ENCODE data around the gene ONECUT3. TPM values are rescaled to one million over a fixed set of nuclear protein-coding genes. Genes with fewer than 3 reads are reported as not detected.
"Not testable (repeated sequence)": the region's sequence is repeated elsewhere in the genome, so short reads cannot be mapped to it uniquely, and the experiment has no call there.

ONECUT3 gene
- total RNA-seq, 1 donor from 2014 or later = 6.3 TPM

DNA sequence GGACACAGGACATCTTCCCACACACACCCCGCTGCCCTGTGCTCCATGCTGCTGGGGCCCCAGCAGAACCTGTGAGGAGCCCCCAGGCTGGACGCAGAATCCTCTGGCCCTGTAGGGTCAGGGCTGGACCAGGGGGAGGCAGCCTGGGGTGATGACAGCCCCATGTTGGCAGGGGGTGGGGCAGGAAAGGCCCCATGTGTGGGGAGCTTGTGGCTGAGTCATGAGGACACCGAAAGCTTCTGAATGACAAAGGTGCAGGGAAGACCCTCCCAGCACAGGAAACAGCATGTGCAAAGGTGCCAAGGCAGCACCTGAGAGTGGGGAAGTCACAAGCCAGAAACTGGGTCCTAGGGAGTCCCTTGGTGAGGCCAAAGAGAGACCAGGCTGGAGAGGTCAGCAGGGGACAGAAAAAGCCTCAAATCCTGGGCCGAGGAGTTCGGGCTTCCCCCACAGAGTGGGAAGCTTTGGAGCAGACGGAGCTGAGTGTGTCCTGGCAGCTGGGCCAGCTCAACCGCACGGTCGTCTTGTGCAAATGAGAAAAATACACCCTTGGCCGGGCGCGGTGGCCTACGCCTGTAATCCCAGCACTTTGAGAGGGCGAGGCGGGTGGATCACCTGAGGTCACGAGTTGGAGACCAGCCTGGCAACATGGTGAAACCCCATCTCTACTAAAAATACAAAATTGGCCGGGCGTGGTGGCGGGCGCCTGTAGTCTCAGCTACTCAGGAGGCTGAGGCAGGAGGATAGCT is 41.3 kb downstream of the ONECUT3 start:
- DNase-seq (ENCODE audit: low spot score) = no peak

DNA sequence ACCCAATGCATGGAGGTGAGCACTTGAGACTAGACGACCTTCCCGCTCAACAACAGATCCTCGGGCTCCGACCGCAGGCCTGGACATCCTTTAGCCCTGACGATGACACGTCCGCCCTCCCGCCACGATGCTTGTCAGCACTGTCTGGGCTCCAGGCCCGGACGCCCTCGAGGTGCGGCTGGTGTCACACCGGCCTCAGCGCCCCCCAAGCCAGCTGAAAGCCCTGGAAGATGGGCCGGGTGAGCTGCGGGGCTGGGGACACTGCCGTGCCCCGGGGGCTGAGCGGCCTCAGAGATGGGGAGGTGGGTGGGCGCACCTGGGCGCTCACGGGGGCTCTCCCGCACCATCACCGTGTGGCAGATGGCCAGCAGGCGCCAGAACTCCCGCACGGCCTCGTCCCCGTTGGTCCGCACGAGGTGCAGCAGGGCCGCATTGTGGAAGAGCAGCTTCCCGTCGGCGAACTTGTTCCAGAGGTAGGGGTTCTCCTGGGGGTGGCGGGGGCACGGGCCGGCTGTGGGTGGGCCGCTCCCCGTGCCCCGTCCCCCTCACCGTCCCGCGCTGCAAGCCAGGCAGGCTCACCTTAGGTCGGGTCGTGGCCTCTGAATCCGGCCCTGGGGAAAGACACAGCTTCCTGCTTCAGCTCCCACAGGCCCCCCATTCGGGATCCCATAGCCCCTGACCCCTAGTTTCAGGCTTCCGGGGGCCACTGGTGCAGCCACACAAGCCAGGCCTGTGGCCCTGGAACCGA is 43.3 kb downstream of the ONECUT3 start:
- DNase-seq (ENCODE audit: low spot score) = no peak

GRCh38 chr19:1797313-1797712 is 44.0 kb downstream of the ONECUT3 start:
- not testable (repeated sequence) for DNase-seq (ENCODE audit: low spot score)

- no peak for DNase-seq (ENCODE audit: low spot score)
These were observed 46.5 kb downstream of the ONECUT3 start for GRCh38 chr19:1799695-1800342.

GRCh38 chr19:1804858-1805257 is 51.6 kb downstream of the ONECUT3 start:
- no peak for DNase-seq (ENCODE audit: low spot score)

- DNase-seq (ENCODE audit: low spot score) = no peak
These were observed 52.3 kb downstream of the ONECUT3 start for GRCh38 chr19:1805401-1806183.

- no peak for DNase-seq (ENCODE audit: low spot score)
These were observed 53.1 kb downstream of the ONECUT3 start for GRCh38 chr19:1806184-1807029.

- DNase-seq (ENCODE audit: low spot score) = no peak
These were observed 53.9 kb downstream of the ONECUT3 start for GRCh38 chr19:1807030-1807694.

- DNase-seq (ENCODE audit: low spot score) = no peak
These were observed 54.5 kb downstream of the ONECUT3 start for GRCh38 chr19:1807695-1808394.

DNA sequence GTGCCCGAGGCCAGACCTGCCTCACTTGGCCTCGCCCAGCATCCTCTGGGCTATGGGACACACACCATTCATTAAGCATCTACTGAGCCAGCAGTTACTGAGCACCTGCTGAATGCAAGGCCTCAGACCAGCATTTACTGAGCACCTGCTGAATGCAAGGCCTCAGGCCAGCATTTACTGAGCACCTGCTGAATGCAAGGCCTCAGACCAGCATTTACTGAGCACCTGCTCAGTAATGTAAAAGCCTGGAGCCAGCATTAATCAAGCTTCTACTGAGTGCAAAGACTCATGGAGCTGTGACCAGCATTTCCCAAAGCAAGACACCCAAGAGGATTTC is 55.1 kb downstream of the ONECUT3 start:
- no peak for DNase-seq (ENCODE audit: low spot score)

GRCh38 chr19:1809678-1810077 is 56.4 kb downstream of the ONECUT3 start:
- DNase-seq (ENCODE audit: low spot score) = no peak

DNA sequence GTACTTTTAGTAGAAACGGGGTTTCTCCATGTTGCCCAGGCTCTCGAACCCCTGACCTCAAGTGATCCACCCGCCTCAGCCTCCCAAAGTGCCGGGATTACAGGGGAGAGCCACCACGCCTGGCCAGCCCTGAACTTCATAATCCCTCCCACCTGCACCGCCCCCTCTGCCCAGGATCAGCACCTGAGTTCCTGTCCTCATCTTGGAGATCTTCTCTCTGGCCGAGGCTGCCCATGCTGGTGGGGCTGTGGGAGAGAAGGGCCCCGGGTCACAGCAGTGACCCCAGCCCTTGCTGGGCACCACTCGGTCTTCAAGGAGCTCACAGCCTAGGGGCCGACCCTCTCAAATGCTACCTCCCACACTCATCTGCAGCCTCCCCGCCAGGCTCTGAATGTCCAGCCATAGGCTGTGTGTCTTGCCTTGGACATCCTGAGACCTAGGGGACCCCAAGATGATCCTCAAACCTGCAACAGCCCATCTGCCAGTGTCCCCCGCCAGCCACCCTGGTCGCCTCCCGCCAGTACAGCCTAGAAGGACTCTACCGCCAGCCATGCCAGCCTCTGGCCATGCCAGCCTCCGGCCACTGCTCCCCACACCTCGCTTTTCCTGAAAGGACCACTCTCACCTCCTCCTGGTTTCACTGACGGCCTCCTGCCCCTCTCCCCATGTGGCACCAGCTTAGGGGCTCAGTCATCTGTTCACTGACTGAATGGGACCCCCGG is 57.3 kb downstream of the ONECUT3 start:
- no peak for DNase-seq (ENCODE audit: low spot score)

DNA sequence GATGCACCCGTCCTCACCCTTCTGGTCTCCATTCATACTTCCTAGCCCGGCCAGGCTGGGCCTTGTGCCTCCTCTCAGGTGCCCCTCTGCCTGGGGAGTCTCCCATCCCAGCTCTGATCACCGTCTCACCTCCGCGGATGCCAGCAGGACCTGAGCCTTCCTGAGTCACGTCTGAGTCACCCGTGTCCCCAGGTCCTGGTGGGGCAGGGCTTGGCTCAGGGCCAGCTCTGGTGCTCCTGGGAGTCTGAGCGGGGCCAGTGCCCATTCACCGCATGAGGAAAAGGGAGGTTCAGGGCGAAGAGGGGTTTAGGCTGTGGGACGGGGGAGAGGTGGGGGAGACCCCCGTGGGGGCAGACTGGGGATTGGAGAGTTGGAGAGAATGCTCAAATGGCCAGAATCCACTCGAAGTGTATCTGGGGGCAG is 58.2 kb downstream of the ONECUT3 start:
- DNase-seq (ENCODE audit: low spot score) = peak; percentile 71

DNA sequence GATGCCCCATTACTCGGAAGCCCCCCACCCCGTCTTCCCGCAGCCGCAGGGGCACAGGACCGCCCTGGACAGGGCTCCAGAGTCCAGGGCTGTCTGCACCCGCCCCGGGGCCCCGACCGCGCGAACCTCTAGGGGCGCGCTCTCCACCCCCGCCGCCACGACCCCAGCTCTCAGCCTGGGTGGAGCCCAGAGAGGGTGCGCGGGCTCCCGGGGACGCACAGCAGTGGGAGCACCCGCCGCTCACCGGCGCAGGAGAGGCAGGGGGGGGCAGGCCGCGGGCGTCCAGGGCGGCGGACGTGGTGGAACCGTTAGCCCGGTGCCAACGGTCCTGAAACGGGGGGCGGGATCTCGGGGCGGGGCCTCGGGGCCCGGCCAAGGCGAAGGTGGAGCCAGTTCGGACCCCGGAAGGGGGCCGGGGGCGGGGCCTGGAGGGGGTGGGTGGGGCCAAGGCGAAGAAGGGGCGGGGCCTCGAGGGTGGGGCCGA is 58.7 kb downstream of the ONECUT3 start, which contains the start of gene ATP8B3:
TSS of gene ATP8B3 (minus strand) at position 335 of the 484 bp plus-strand sequence. CDS start 540 bp downstream, outside the sequence.
- DNase-seq (ENCODE audit: low spot score) = no peak

- DNase-seq (ENCODE audit: low spot score) = peak; percentile 93
These were observed 59.3 kb downstream of the ONECUT3 start for GRCh38 chr19:1812426-1813191.

DNA sequence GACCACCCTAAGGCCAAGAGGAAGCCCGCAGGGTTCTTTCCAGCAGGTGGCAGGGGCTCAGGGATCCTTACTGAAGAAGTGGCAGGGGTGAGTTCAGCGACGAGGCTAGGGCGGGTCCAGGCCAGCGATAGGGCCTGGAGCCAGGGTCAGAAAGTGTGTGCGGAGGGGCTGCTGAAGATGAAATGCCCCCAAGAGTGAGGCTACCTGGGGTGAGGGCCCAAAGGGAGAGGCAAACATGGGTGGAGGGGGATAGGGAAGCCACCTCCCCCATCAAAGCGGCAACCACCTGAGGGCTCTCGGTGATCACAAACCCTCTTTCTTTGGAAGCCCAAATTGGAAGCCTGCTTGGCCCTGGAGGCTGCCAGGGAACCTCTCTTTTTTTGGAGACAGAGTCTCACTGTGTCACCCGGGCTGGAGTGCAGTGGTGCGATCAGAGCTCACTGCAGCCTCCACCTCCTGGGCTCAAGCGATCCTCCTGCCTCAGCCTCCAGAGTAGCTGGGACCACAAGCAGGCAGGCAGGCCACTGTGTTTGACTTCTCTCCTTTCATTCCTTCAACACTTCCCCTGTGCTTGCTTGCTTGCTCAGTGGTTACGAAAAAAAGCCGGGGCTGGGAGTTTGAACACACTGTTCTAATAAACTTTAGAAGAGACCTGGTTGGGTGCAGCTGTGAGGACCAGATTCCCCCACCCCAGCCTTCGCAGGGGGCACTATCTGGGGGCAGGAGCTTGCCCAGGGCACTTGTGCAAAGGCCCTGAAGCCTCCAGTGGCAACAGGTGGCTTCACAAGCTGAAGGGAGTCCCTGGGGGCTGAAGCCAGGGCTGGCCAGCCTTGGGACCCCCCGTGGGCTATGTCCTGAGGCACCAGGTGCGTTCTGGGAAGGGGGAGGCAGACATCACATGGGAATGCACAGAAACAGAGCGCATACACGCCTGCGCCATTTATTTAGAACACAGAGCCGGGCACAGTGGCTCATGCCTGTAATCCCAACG is 60.2 kb downstream of the ONECUT3 start:
- DNase-seq (ENCODE audit: low spot score) = no peak

DNA sequence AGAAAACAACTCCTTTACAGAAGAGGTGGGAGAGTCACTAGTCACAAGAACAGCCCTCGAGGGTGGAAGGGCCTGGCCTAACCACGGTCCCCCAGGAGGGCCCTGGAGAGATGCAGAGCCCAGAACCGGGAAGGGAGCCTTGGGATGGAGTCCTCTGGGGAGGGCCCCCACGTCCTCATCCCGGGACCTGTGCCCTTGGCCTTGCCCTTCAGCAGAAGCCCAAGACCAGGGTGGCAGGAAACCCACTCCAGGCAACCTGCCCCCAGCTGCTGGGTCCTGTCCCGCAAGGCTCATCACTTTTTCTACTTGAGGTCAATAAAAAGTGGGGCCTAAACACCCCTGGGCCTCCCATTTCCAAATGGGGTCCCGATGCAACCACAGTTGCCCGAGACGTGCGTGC is 61.1 kb downstream of the ONECUT3 start:
- DNase-seq (ENCODE audit: low spot score) = no peak
